ENCODE results near the gene RPP25. TPM values are rescaled to one million over a fixed set of nuclear protein-coding genes. Genes with fewer than 3 reads are reported as not detected.
A peak's percentile ranks its signal among the peaks of the same experiment; 100 is the strongest.

RPP25 gene
- total RNA-seq, 1 donor from 2014 or later: 17.7 TPM

GRCh38 chr15:74978077-74978476, 21.5 kb upstream of the RPP25 start:
- H3K4me3 Mint-ChIP-seq (ENCODE audit: unreplicated experiment): no peak overlapping the region
- H3K27me3 Mint-ChIP-seq (ENCODE audit: low read depth): peaks cover 6% of the 10 kb centered on the region
- no peaks in the 10 kb centered on the region for H3K9me3 Mint-ChIP-seq (ENCODE audit: low read depth)
- no peak overlapping the region for H3K27ac Mint-ChIP-seq (ENCODE audit: unreplicated experiment)
- TF ChIP-seq CTCF (IDR thresholded peaks at IDR 0.05): no peak
- no peak for DNase-seq (ENCODE audit: low spot score)
- H3K4me1 Mint-ChIP-seq (ENCODE audit: low read depth): no peaks in the 10 kb centered on the region
- no peaks in the 10 kb centered on the region for H3K36me3 Mint-ChIP-seq (ENCODE audit: low read depth)

GRCh38 chr15:74977599-74977998, 21.0 kb upstream of the RPP25 start:
- Mint-ChIP-seq H3K4me3 (ENCODE audit: unreplicated experiment) (no peak overlapping the region), H3K27ac (ENCODE audit: unreplicated experiment) (no peak overlapping the region), H3K36me3 (ENCODE audit: low read depth) (no peaks in the 10 kb centered on the region), H3K27me3 (ENCODE audit: low read depth) (peaks cover 6% of the 10 kb centered on the region), H3K9me3 (ENCODE audit: low read depth) (no peaks in the 10 kb centered on the region), H3K4me1 (ENCODE audit: low read depth) (no peaks in the 10 kb centered on the region)
- no peak for TF ChIP-seq CTCF (IDR thresholded peaks at IDR 0.05)
- DNase-seq (ENCODE audit: low spot score): no peak

- Mint-ChIP-seq H3K27ac (ENCODE audit: unreplicated experiment) (no peak overlapping the region), H3K27me3 (ENCODE audit: low read depth) (peaks cover 6% of the 10 kb centered on the region), H3K9me3 (ENCODE audit: low read depth) (no peaks in the 10 kb centered on the region), H3K4me3 (ENCODE audit: unreplicated experiment) (no peak overlapping the region), H3K4me1 (ENCODE audit: low read depth) (no peaks in the 10 kb centered on the region), H3K36me3 (ENCODE audit: low read depth) (no peaks in the 10 kb centered on the region)
- TF ChIP-seq CTCF (IDR thresholded peaks at IDR 0.05): peak; percentile 31
- DNase-seq (ENCODE audit: low spot score): no peak
Measured at GRCh38 chr15:74976159-74976558, 19.6 kb upstream of the RPP25 start.

GRCh38 chr15:74967670-74968069, 11.1 kb upstream of the RPP25 start:
- DNase-seq (ENCODE audit: low spot score): no peak
- Mint-ChIP-seq H3K36me3 (ENCODE audit: low read depth) (no peaks in the 10 kb centered on the region), H3K9me3 (ENCODE audit: low read depth) (no peaks in the 10 kb centered on the region), H3K4me3 (ENCODE audit: unreplicated experiment) (no peak overlapping the region), H3K4me1 (ENCODE audit: low read depth) (peaks cover 14% of the 10 kb centered on the region), H3K27me3 (ENCODE audit: low read depth) (no peaks in the 10 kb centered on the region), H3K27ac (ENCODE audit: unreplicated experiment) (no peak overlapping the region)
- no peak for TF ChIP-seq CTCF (IDR thresholded peaks at IDR 0.05)

GRCh38 chr15:74964794-74965193, 8.2 kb upstream of the RPP25 start:
- no peaks in the 10 kb centered on the region for H3K27me3 Mint-ChIP-seq (ENCODE audit: low read depth)
- TF ChIP-seq CTCF (IDR thresholded peaks at IDR 0.05): no peak
- H3K4me3 Mint-ChIP-seq (ENCODE audit: unreplicated experiment): no peak overlapping the region
- H3K27ac Mint-ChIP-seq (ENCODE audit: unreplicated experiment): peak overlapping the region; percentile 60
- DNase-seq (ENCODE audit: low spot score): no peak
- H3K4me1 Mint-ChIP-seq (ENCODE audit: low read depth): peaks cover 18% of the 10 kb centered on the region
- H3K9me3 Mint-ChIP-seq (ENCODE audit: low read depth): no peaks in the 10 kb centered on the region
- H3K36me3 Mint-ChIP-seq (ENCODE audit: low read depth): no peaks in the 10 kb centered on the region
